Loucy (cell line): ENCODE results near the gene MAPK8.

Source experiments
- H2AFZ ChIP-seq: fragments of 200-600 bp; sonication (generic); 2 replicates; pipeline ENCODE4 v1.6.0; 2016; ENCODE audit warnings: antibody characterized with exemption, mild to moderate bottlenecking, low read length, moderate library complexity
- H3F3A ChIP-seq: fragments of 200-600 bp; 2 replicates; pipeline ENCODE4 v1.6.0; 2016; ENCODE audit warnings: antibody characterized with exemption, low read depth, mild to moderate bottlenecking
- H3K27me3 ChIP-seq: fragments of 200-600 bp; sonication (generic); 2 replicates; pipeline ENCODE4 v1.6.1; 2014; ENCODE audit warnings: low read length, mild to moderate bottlenecking; ENCODE audit not compliant: insufficient read depth, poor library complexity, severe bottlenecking
- H3K36me3 ChIP-seq: fragments of 200-600 bp; sonication (generic); 2 replicates; pipeline ENCODE4 v1.6.1; 2016; ENCODE audit warnings: low read length; ENCODE audit not compliant: insufficient read depth
- H3K4me1 ChIP-seq: fragments of 200-600 bp; sonication (generic); 2 replicates; pipeline ENCODE4 v1.5.1; 2014; ENCODE audit warnings: low read length, mild to moderate bottlenecking; ENCODE audit not compliant: insufficient read depth, poor library complexity, severe bottlenecking
- H3K4me2 ChIP-seq: fragments of 200-600 bp; sonication (generic); 2 replicates; pipeline ENCODE4 v1.6.0; 2014; ENCODE audit warnings: antibody characterized with exemption, low read length, low read depth, mild to moderate bottlenecking; ENCODE audit not compliant: poor library complexity, severe bottlenecking
- H3K4me3 ChIP-seq: fragments of 200-600 bp; sonication (generic); 2 replicates; pipeline ENCODE4 v1.5.1; 2014; ENCODE audit warnings: low read length, mild to moderate bottlenecking, mixed read lengths; ENCODE audit not compliant: poor library complexity, severe bottlenecking
- H3K79me2 ChIP-seq: fragments of 200-600 bp; sonication (generic); 2 replicates; pipeline ENCODE4 v1.6.1; 2014; ENCODE audit warnings: low read length; ENCODE audit not compliant: insufficient read depth
- H3K9ac ChIP-seq: fragments of 200-600 bp; sonication (generic); 2 replicates; pipeline ENCODE4 v1.6.0; 2014; ENCODE audit warnings: mild to moderate bottlenecking, low read depth, low read length, moderate library complexity; ENCODE audit not compliant: poor library complexity, severe bottlenecking
- H3K9me2 ChIP-seq: fragments of 200-600 bp; sonication (generic); replicated peaks from 2 replicates; pipeline ENCODE4 v1.6.1; 2016; ENCODE audit warnings: low read depth, low read length, mixed read lengths
- H3K9me3 ChIP-seq: fragments of 200-600 bp; sonication (generic); 2 replicates; pipeline ENCODE4 v1.6.1; 2014; ENCODE audit warnings: mild to moderate bottlenecking, antibody characterized with exemption, low read length, low read depth; ENCODE audit not compliant: insufficient read depth
- H4K20me1 ChIP-seq: fragments of 200-600 bp; sonication (generic); 2 replicates; pipeline ENCODE4 v1.6.0; 2014; ENCODE audit warnings: antibody characterized with exemption, low read length, mild to moderate bottlenecking; ENCODE audit not compliant: insufficient read depth, poor library complexity, severe bottlenecking
- CTCF ChIP-seq: fragments of 200-600 bp; sonication (generic); conservative IDR thresholded peaks from 2 replicates; pipeline ENCODE4 v1.5.1; 2014; ENCODE audit warnings: mild to moderate bottlenecking, antibody characterized with exemption, low read length
- EZH2phosphoT487 ChIP-seq: fragments of 200-600 bp; IDR thresholded peaks from 2 replicates; pipeline ENCODE4 v1.6.1; 2018; ENCODE audit warnings: antibody characterized with exemption, mild to moderate bottlenecking, moderate library complexity, borderline replicate concordance

The MAPK8 gene

DNA sequence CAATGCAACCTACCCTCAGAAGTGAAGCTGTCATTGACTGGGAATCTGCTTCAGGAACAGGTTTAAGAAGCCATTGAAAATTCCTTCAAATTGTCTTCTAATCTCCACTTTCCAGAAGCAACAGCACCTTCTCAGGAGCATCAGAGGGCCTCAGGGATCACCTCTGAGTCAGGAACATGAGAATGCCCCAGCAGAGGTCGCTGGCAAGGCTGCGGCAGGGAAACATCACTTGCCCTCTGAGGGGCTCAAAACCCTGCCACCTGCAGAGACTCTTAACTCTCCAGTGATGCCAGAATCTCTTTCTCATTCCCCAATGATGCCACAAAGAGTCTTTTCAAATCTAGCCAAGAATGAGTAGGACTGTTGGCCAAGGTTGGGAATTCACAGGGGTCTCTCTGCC lies 5.9 kb upstream of the MAPK8 start:
- Histone ChIP-seq H3K4me1 (no peaks in the 10 kb centered on the region), H3K9me3 (no peaks in the 10 kb centered on the region), H3K79me2 (no peaks in the 10 kb centered on the region), H3K4me2 (no peak overlapping the region), H3K9ac (no peak overlapping the region), H3K36me3 (no peaks in the 10 kb centered on the region), H3K9me2 (no peaks in the 10 kb centered on the region), H3K27me3 (no peaks in the 10 kb centered on the region), H2AFZ (no peak overlapping the region), H4K20me1 (no peaks in the 10 kb centered on the region), H3K4me3 (no peak overlapping the region), H3F3A (no peaks in the 10 kb centered on the region)
- no peak for TF ChIP-seq EZH2phosphoT487
- no peak for TF ChIP-seq CTCF

DNA sequence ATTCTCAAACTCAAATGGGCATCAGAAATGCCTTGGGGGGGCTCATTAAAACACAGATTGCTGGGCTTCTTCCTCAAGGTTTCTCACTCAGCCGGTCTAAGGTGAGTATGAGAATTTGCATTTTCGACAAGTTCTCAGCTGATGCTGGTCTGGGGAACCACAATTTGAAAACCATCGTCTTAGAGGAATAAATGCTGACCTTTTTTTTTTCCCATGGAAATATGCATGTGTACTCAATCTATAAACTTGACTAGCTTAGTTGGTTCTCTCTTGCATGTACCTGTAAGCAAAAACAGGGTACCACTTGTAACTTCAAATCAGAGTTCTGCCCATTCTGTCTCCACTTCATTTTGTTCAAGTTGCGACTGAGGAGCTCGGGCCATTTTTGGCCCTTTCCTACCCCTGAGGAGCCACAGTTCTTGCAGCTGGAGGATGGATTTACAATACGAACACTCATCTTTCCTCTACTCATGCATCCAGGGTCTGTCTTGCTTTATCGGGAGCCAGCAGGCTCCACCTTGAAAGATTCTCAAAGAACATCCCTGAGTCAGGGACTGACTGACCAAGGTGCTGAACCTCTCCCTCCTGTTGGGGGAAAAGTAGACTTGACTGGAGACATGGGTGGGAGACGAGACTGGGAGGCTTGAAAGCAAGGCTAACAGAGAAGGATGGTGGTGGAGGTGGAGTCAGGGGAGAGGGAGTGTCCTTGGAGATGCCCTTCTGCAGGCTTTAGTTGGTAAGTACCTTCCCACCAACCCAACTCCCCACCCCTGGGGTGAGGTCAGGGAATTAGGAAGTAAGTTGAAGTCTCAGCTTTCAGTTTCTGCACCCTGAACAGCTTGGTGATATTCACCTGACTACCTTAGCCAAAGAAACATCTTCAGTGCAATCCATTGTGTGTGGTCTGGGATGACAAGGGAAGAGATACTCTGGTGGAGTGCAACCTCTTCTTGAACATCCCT lies 3.7 kb upstream of the MAPK8 start:
- H3K27me3 ChIP-seq = no peaks in the 10 kb centered on the region
- H3K4me2 ChIP-seq = no peak overlapping the region
- H3K9me3 ChIP-seq = no peaks in the 10 kb centered on the region
- H3K4me1 ChIP-seq = peaks cover 6% of the 10 kb centered on the region
- no peaks in the 10 kb centered on the region for H3K36me3 ChIP-seq
- TF ChIP-seq EZH2phosphoT487 (no peak), CTCF (no peak)
- peaks cover 10% of the 10 kb centered on the region for H3K79me2 ChIP-seq
- H2AFZ ChIP-seq = no peak overlapping the region
- H3K4me3 ChIP-seq = no peak overlapping the region
- peaks cover 9% of the 10 kb centered on the region for H4K20me1 ChIP-seq
- H3K9me2 ChIP-seq = no peaks in the 10 kb centered on the region
- H3K9ac ChIP-seq = no peak overlapping the region
- no peaks in the 10 kb centered on the region for H3F3A ChIP-seq

DNA sequence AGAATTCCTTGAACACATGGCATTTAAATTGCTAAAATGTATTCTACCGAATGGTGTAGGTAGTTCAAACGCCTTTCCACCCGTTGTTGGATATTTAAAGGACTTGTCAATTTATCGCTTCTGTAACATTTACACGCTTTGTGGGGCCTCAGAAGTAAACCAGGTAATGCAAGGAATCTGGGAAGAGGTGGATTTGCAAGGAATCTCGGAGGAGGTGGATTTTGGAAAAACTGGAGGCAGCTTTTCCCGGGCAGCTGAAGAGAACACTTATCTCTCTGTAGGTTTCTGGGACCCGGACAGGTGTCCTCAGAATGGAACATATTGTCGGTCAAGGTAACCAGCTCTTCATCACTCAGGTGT lies 592 bp upstream of the MAPK8 start:
- Histone ChIP-seq H3K9me2 (no peaks in the 10 kb centered on the region), H3K4me1 (peaks cover 33% of the 10 kb centered on the region), H3K27me3 (no peaks in the 10 kb centered on the region), H3K79me2 (peaks cover 41% of the 10 kb centered on the region), H3K9ac (no peak overlapping the region), H3K4me3 (peak overlapping the region; percentile 94), H3K9me3 (no peaks in the 10 kb centered on the region), H3K4me2 (peak overlapping the region; percentile 45), H3F3A (no peaks in the 10 kb centered on the region), H2AFZ (peak overlapping the region; percentile 66), H4K20me1 (peaks cover 38% of the 10 kb centered on the region), H3K36me3 (no peaks in the 10 kb centered on the region)
- no peak for TF ChIP-seq EZH2phosphoT487
- no peak for TF ChIP-seq CTCF
